ENCODE data around the gene PRRT1. TPM values are rescaled to one million over a fixed set of nuclear protein-coding genes. Genes with fewer than 3 reads are reported as not detected.

Gene PRRT1
- total RNA-seq, 2 experiments from 2014 or later: 1.1 TPM

- Mint-ChIP-seq H3K4me3 (peak within 1 kb of the TSS; percentile 91), H3K27ac (peak within 1 kb of the TSS; percentile 96), H3K27me3 (ENCODE audit: low read depth) (no peaks in the 10 kb centered on the region), H3K9me3 (no peaks in the 10 kb centered on the region), H3K36me3 (ENCODE audit: low read depth) (peaks cover 6% of the 10 kb centered on the region), H3K4me1 (ENCODE audit: low read depth) (peaks cover 61% of the 10 kb centered on the region)
- CTCF ChIA-PET: interaction anchor here (2.9 kb wide), 1 partner anchor 17 kb away, joined by 11 read pairs; no protein-coding TSS in a partner anchor
- DNase-seq: peak; percentile 97
- intact Hi-C loops (cut with micrococcal nuclease): loop anchor here (1.0 to 5.0 kb wide), 11 partner anchors 12 to 794 kb away; partner anchors contain the start of genes ABHD16A, ATF6B, GPANK1 and PBX2
Measured at GRCh38 chr6:32177788-32178546, 26.2 kb upstream of the PRRT1 start, which contains the start of gene RNF5. Gene RNF5 (plus strand): TSS chr6:32178405. CDS start chr6:32178512, 107 bp downstream.

- peaks cover 6% of the 10 kb centered on the region for H3K36me3 Mint-ChIP-seq (ENCODE audit: low read depth)
- H3K27me3 Mint-ChIP-seq (ENCODE audit: low read depth): no peaks in the 10 kb centered on the region
- DNase-seq: peak; percentile 52
- CTCF ChIA-PET: interaction anchor here (1.2 to 2.9 kb wide), 2 partner anchors 11 to 18 kb away, joined by 3 to 11 read pairs; no protein-coding TSS in a partner anchor
- peak overlapping the region; percentile 96 for H3K27ac Mint-ChIP-seq
- peaks cover 62% of the 10 kb centered on the region for H3K4me1 Mint-ChIP-seq (ENCODE audit: low read depth)
- H3K9me3 Mint-ChIP-seq: no peaks in the 10 kb centered on the region
- intact Hi-C loops (cut with micrococcal nuclease): loop anchor here (1.0 to 5.0 kb wide), 5 partner anchors 23 to 795 kb away; partner anchors contain the start of genes PPT2, PSMB8 and SKIC2
- peak overlapping the region; percentile 91 for H3K4me3 Mint-ChIP-seq
Measured at GRCh38 chr6:32177183-32177787, 25.5 kb upstream of the PRRT1 start.

GRCh38 chr6:32176476-32177182 is 24.9 kb upstream of the PRRT1 start:
- peaks cover 6% of the 10 kb centered on the region for H3K36me3 Mint-ChIP-seq (ENCODE audit: low read depth)
- peak overlapping the region; percentile 91 for H3K4me3 Mint-ChIP-seq
- CTCF ChIA-PET: interaction anchor here (1.2 to 2.9 kb wide), 2 partner anchors 12 to 19 kb away, joined by 3 to 11 read pairs; no protein-coding TSS in a partner anchor
- H3K4me1 Mint-ChIP-seq (ENCODE audit: low read depth): peaks cover 62% of the 10 kb centered on the region
- H3K27ac Mint-ChIP-seq: peak overlapping the region; percentile 96
- no peaks in the 10 kb centered on the region for H3K9me3 Mint-ChIP-seq
- H3K27me3 Mint-ChIP-seq (ENCODE audit: low read depth): no peaks in the 10 kb centered on the region
- intact Hi-C loops (cut with micrococcal nuclease): loop anchor here (1.0 to 5.0 kb wide), 6 partner anchors 22 to 796 kb away; partner anchors contain the start of genes EHMT2, PPT2, PSMB8 and SKIC2
- no peak for DNase-seq

GRCh38 chr6:32175711-32176475 is 24.2 kb upstream of the PRRT1 start, which contains the start of gene AGPAT1:
Gene AGPAT1 (minus strand): TSS chr6:32176084. CDS start chr6:32171496, 4,588 bp downstream.
- CTCF ChIA-PET: interaction anchor here (1.2 to 2.9 kb wide), 2 partner anchors 13 to 19 kb away, joined by 3 to 11 read pairs; no protein-coding TSS in a partner anchor
- H3K4me3 Mint-ChIP-seq: peak within 1 kb of the TSS; percentile 91
- H3K36me3 Mint-ChIP-seq (ENCODE audit: low read depth): peaks cover 8% of the 10 kb centered on the region
- intact Hi-C loops (cut with micrococcal nuclease): loop anchor here (1.0 to 5.0 kb wide), 4 partner anchors 279 to 796 kb away; partner anchors contain the start of genes EHMT2 and PSMB8
- H3K4me1 Mint-ChIP-seq (ENCODE audit: low read depth): peaks cover 64% of the 10 kb centered on the region
- H3K27ac Mint-ChIP-seq: peak within 1 kb of the TSS; percentile 96
- H3K9me3 Mint-ChIP-seq: no peaks in the 10 kb centered on the region
- peak; percentile 99 for DNase-seq
- no peaks in the 10 kb centered on the region for H3K27me3 Mint-ChIP-seq (ENCODE audit: low read depth)

DNA sequence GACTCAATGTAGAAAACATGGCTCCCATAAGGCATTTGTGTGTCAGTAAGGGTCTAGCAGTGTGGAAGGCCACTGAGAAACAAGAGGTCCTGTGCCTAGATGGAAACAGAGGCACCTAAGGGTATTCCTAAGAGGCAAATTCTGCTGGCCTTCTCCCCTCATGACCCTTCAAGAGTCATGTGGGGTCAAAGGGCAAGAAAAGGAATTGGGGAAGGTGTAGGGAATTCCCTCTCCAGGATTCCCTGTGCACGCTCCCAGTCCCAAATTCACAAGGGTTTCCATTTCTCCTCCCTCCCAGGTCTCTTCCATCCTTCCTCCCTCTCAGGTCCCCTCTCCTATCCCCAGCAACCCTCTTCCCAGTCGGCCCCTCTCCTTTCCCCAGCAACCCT is 23.6 kb upstream of the PRRT1 start:
- CTCF ChIA-PET: no interaction called here
- Mint-ChIP-seq H3K36me3 (ENCODE audit: low read depth) (peaks cover 7% of the 10 kb centered on the region), H3K27ac (peak overlapping the region; percentile 79), H3K9me3 (no peaks in the 10 kb centered on the region), H3K4me1 (ENCODE audit: low read depth) (peaks cover 59% of the 10 kb centered on the region), H3K27me3 (ENCODE audit: low read depth) (no peaks in the 10 kb centered on the region), H3K4me3 (peak overlapping the region; percentile 91)
- intact Hi-C loops (cut with micrococcal nuclease): loop anchor here (5.0 kb wide), 2 partner anchors 667 to 797 kb away; partner anchors contain the start of gene PSMB8
- DNase-seq: no peak

- Mint-ChIP-seq H3K4me3 (peak overlapping the region; percentile 5), H3K36me3 (ENCODE audit: low read depth) (peaks cover 13% of the 10 kb centered on the region), H3K4me1 (ENCODE audit: low read depth) (peaks cover 51% of the 10 kb centered on the region), H3K9me3 (no peaks in the 10 kb centered on the region), H3K27me3 (ENCODE audit: low read depth) (no peaks in the 10 kb centered on the region), H3K27ac (no peak overlapping the region)
- CTCF ChIA-PET: no interaction called here
- DNase-seq: no peak
- intact Hi-C loops (cut with micrococcal nuclease): no loop called here
Measured at GRCh38 chr6:32174416-32174815, 22.7 kb upstream of the PRRT1 start.

DNA sequence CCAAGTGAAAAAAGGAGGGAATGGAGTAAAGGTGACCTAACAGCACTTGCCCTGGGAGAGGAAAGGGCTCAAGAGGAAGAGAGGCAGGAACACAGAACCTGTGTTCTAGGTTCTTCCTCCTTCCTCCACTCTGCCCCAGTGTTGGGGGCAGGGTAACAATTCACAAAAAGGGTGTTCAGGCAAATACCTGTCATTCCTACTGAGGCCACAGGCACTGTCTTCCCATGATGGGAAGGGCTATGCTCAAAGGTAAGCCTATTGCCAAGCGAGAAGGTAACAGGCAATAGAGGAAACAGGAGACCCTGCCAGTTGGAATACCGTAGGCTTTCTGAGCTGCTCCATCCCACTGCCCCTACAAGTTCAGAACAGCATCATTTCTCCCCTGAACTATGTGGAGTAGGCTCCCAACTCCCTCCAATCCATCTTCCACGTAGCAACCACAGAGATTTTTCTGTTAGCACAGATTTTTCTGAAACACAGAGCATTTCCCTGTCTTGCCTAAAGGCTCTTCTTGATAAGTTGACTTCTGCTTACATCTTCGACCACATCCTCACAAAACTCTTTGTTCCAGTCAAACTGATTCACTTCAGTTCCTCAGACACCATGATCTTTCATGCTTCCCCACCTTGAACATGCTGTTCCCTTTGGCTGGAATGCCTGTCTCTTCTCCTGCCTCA is 21.4 kb upstream of the PRRT1 start:
- Mint-ChIP-seq H3K4me1 (ENCODE audit: low read depth) (peaks cover 42% of the 10 kb centered on the region), H3K9me3 (no peaks in the 10 kb centered on the region), H3K36me3 (ENCODE audit: low read depth) (peaks cover 16% of the 10 kb centered on the region), H3K4me3 (no peak overlapping the region), H3K27me3 (ENCODE audit: low read depth) (no peaks in the 10 kb centered on the region), H3K27ac (peak overlapping the region; percentile 20)
- CTCF ChIA-PET: no interaction called here
- intact Hi-C loops (cut with micrococcal nuclease): no loop called here
- DNase-seq: no peak

GRCh38 chr6:32171234-32171633 is 19.5 kb upstream of the PRRT1 start:
- intact Hi-C loops (cut with micrococcal nuclease): no loop called here
- H3K9me3 Mint-ChIP-seq: no peaks in the 10 kb centered on the region
- H3K27me3 Mint-ChIP-seq (ENCODE audit: low read depth): no peaks in the 10 kb centered on the region
- peaks cover 33% of the 10 kb centered on the region for H3K4me1 Mint-ChIP-seq (ENCODE audit: low read depth)
- peaks cover 21% of the 10 kb centered on the region for H3K36me3 Mint-ChIP-seq (ENCODE audit: low read depth)
- no peak for DNase-seq
- no peak overlapping the region for H3K4me3 Mint-ChIP-seq
- no peak overlapping the region for H3K27ac Mint-ChIP-seq
- CTCF ChIA-PET: interaction anchor here (0.7 kb wide), 1 partner anchor 11 kb away, joined by 3 read pairs; no protein-coding TSS in a partner anchor

- peaks cover 30% of the 10 kb centered on the region for H3K4me1 Mint-ChIP-seq (ENCODE audit: low read depth)
- no peak overlapping the region for H3K27ac Mint-ChIP-seq
- H3K27me3 Mint-ChIP-seq (ENCODE audit: low read depth): no peaks in the 10 kb centered on the region
- CTCF ChIA-PET: interaction anchor here (0.6 kb wide), 1 partner anchor 31 kb away, joined by 3 read pairs; no protein-coding TSS in a partner anchor
- H3K36me3 Mint-ChIP-seq (ENCODE audit: low read depth): peaks cover 26% of the 10 kb centered on the region
- no peaks in the 10 kb centered on the region for H3K9me3 Mint-ChIP-seq
- DNase-seq: no peak
- H3K4me3 Mint-ChIP-seq: no peak overlapping the region
- intact Hi-C loops (cut with micrococcal nuclease): no loop called here
Measured at GRCh38 chr6:32170294-32170693, 18.6 kb upstream of the PRRT1 start.

GRCh38 chr6:32168807-32169591 is 17.3 kb upstream of the PRRT1 start:
- Mint-ChIP-seq H3K4me1 (ENCODE audit: low read depth) (peaks cover 19% of the 10 kb centered on the region), H3K27ac (no peak overlapping the region), H3K36me3 (ENCODE audit: low read depth) (peaks cover 26% of the 10 kb centered on the region), H3K27me3 (ENCODE audit: low read depth) (no peaks in the 10 kb centered on the region), H3K9me3 (no peaks in the 10 kb centered on the region), H3K4me3 (no peak overlapping the region)
- intact Hi-C loops (cut with micrococcal nuclease): no loop called here
- CTCF ChIA-PET: no interaction called here
- DNase-seq: no peak
